ENCODE data around the gene AKT3. TPM values are rescaled to one million over a fixed set of nuclear protein-coding genes. Genes with fewer than 3 reads are reported as not detected.

The AKT3 gene
- total RNA-seq, 3 donors from 2014 or later (not counting 1 experiment from before 2014, with no cell fraction given), result 135 to 157 (median 136) TPM

DNA sequence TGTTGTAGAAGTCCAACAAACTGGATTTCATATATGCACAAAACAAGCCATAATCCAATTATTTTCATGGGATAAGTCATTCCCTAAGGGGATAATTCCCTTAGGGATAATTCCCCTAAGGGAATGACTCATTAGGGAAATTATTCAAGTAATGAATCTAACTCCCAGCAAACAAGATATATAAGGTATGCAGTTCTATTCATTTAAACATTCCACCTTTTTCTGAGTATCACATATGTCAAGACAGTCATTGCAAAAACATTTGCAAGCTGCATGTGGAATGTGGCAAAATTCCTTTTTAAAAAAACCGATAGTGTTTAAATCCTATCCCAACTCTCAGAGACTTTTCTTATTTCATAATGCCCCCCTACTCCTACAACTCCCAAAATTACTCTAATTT lies 131.2 kb downstream of the AKT3 start:
- no peaks in the 10 kb centered on the region for H3K9me3 ChIP-seq (ENCODE audit: control insufficient read depth, insufficient read depth, low read length)
- Mint-ChIP-seq H3K9me3 (no peaks in the 10 kb centered on the region), H3K27ac (no peak overlapping the region), H3K36me3 (no peaks in the 10 kb centered on the region), H3K4me1 (peaks cover 16 to 36% of the 10 kb centered on the region in 2 donors), H3K4me3 (no peak overlapping the region), H3K27me3 (ENCODE audit: low read depth in 2 of 2) (no peaks in the 10 kb centered on the region)
- ATAC-seq, result no peak
- 93% methylated on average over 1 of the region's 1 CpG for WGBS (ENCODE audit: insufficient coverage)
- no peak for DNase-seq
- H3K4me3 ChIP-seq (ENCODE audit: low read length), result no peak overlapping the region
- intact Hi-C loops (cut with micrococcal nuclease), result no loop called here
- no peaks in the 10 kb centered on the region for H3K27me3 ChIP-seq (ENCODE audit: control insufficient read depth, insufficient read depth, low read length)
- no peaks in the 10 kb centered on the region for H3K4me1 ChIP-seq (ENCODE audit: control insufficient read depth, insufficient read depth, low read length)
- no peaks in the 10 kb centered on the region for H3K36me3 ChIP-seq (ENCODE audit: control insufficient read depth, insufficient read depth, low read length)
- no peak for TF ChIP-seq CTCF (IDR thresholded peaks at IDR 0.05)
- H3K27ac ChIP-seq (ENCODE audit: low read length), result no peak overlapping the region

DNA sequence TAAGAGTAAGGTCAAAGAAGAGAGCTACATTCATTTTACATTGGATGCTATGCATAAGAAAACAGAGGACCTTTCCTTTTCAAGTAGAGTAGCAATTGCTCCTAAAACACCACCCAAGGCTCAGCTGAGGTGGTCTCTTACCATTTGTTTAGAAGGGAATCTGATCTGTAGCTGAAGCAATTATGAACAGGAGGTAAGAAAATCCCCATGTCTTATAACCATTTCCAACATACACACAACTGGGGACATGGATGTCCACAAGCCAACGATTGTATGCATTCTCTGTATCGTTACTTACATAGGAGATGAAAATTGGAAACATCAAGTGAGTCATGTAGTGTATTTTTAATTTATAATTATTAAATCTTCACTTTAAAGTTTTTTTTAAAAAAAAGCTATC lies 132.0 kb downstream of the AKT3 start:
- Mint-ChIP-seq H3K4me1 (peaks cover 25 to 36% of the 10 kb centered on the region in 2 donors), H3K4me3 (no peak overlapping the region)

DNA sequence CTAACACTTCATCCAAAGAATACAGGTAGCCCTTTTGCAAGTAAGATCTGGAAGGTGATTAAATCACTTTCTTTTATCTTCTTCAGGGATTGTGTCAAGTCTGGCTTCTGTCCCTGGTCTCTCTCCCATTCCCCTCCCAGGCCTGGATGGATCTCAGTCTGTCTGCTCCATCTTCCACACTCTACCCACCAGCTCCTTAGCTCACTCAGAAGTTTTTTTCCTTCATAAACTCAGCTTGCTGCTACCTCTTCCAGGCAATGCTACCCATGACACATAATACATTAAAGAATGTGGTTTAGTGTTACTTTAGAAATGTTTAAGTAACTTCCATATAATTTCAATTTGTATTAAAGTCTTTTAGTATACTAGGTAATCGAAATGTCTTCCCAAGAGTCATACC lies 133.1 kb downstream of the AKT3 start:
- H3K4me3 Mint-ChIP-seq, result no peak overlapping the region

More for the DNA sequence above, 132.0 kb downstream of the AKT3 start:
- Histone ChIP-seq H3K27me3 (ENCODE audit: control insufficient read depth, insufficient read depth, low read length) (no peaks in the 10 kb centered on the region), H3K9me3 (ENCODE audit: control insufficient read depth, insufficient read depth, low read length) (no peaks in the 10 kb centered on the region), H3K27ac (ENCODE audit: low read length) (no peak overlapping the region), H3K36me3 (ENCODE audit: control insufficient read depth, insufficient read depth, low read length) (no peaks in the 10 kb centered on the region), H3K4me3 (ENCODE audit: low read length) (no peak overlapping the region), H3K4me1 (ENCODE audit: control insufficient read depth, insufficient read depth, low read length) (peaks cover 2% of the 10 kb centered on the region)
- intact Hi-C loops (cut with micrococcal nuclease), result no loop called here
- no CpG with 5 or more reads among the region's 2 CpGs for WGBS (ENCODE audit: insufficient coverage)
- no peak for TF ChIP-seq CTCF (IDR thresholded peaks at IDR 0.05)
- DNase-seq, result no peak
- Mint-ChIP-seq H3K36me3 (no peaks in the 10 kb centered on the region), H3K9me3 (no peaks in the 10 kb centered on the region), H3K27ac (no peak overlapping the region), H3K27me3 (ENCODE audit: low read depth in 2 of 2) (no peaks in the 10 kb centered on the region)
- no peak for ATAC-seq

More for the DNA sequence above, 133.1 kb downstream of the AKT3 start:
- Mint-ChIP-seq H3K27ac (peak overlapping the region in 1 of 2 donors; percentile 18), H3K36me3 (no peaks in the 10 kb centered on the region), H3K4me1 (peaks cover 36 to 42% of the 10 kb centered on the region in 2 donors), H3K27me3 (ENCODE audit: low read depth in 2 of 2) (no peaks in the 10 kb centered on the region), H3K9me3 (no peaks in the 10 kb centered on the region)
- DNase-seq (no peak), ATAC-seq (no peak)
- H3K27ac ChIP-seq (ENCODE audit: low read length), result no peak overlapping the region
- H3K4me3 ChIP-seq (ENCODE audit: low read length), result no peak overlapping the region
- TF ChIP-seq CTCF (IDR thresholded peaks at IDR 0.05), result no peak
- no peaks in the 10 kb centered on the region for H3K36me3 ChIP-seq (ENCODE audit: control insufficient read depth, insufficient read depth, low read length)
- intact Hi-C loops (cut with micrococcal nuclease), result no loop called here
- H3K4me1 ChIP-seq (ENCODE audit: control insufficient read depth, insufficient read depth, low read length), result peaks cover 2% of the 10 kb centered on the region
- no peaks in the 10 kb centered on the region for H3K27me3 ChIP-seq (ENCODE audit: control insufficient read depth, insufficient read depth, low read length)
- H3K9me3 ChIP-seq (ENCODE audit: control insufficient read depth, insufficient read depth, low read length), result no peaks in the 10 kb centered on the region
- WGBS (ENCODE audit: insufficient coverage), result 100% methylated on average over 1 of the region's 1 CpG
